GM21723 (cell line): ENCODE measurements around the gene CPLANE1.
A peak's percentile ranks its signal among the peaks of the same experiment; 100 is the strongest.
"Not testable (repeated sequence)": the region's sequence is repeated elsewhere in the genome, so short reads cannot be mapped to it uniquely, and the experiment has no call there.

ENCODE experiments used
- ATAC-seq: cut with Tn5 transposase; IDR thresholded peaks from one replicate; pipeline ENCODE4 v1.9.1; 2021; ENCODE audit warnings: mild to moderate bottlenecking, moderate library complexity; ENCODE audit not compliant: unreplicated experiment

The CPLANE1 gene

DNA sequence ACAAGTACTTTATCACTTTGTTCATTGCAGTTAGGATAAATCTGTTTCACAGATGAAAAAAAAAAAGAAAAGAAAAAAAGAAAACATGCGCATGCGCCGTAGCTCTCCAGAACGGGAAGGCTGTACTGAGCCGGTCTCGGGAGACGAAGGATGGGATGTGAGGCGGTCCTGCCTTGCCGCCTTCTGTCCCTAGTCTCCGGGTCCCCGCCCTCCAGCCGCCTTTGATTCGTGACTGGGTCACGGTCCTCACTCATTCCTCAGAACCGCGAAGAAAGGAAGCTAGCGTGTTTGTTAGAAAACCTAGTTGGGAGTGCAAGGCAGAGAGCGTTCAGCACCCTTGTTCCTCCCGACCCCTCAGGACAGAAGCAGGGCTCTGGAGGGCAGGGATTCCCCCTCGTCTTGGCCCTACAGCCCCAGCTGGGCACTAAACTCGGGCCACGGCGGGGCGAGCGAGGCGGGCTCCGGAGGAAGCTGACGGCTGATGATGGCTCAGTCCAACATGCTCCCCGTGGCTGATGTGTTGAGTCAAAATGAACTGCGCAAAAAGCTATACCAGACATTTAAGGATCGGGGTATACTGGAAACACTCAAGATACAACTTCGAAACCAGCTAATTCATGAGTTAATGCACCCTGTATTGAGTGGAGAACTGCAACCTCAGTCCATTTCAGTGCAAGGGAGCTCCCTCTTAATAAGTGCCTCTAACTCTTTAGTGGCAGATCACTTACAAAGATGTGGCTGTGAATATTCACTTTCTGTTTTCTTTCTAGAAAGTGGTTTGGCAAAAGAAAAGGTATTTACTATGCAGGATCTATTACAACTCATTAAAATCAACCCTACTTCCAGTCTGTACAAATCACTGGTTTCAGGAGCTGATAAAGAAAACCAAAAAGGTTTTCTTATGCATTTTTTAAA is 40.0 kb downstream of the CPLANE1 start:
- ATAC-seq = no peak

GRCh38 chr5:37207802-37208201 is 41.4 kb downstream of the CPLANE1 start:
- no peak for ATAC-seq

GRCh38 chr5:37206736-37207135 is 42.4 kb downstream of the CPLANE1 start:
- ATAC-seq = no peak

DNA sequence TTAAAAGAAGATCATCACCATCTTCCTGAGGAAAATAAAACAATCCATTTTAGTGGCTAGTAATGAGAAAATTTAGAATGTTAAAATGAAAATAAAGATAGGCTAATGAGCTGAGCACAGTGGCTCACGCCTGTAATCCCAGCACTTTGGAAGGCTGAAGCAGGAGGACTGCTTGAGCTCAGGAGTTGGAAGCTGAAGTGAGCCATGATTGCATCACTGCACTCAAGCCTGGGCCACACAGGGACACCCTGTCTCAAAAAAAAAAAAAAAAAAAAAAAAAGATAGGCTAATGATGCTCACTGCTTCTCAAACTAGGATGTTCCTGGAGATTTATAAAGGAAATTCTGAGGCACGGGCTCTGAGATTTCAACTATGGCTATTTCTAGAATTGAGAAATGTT is 50.3 kb downstream of the CPLANE1 start:
- ATAC-seq = no peak

DNA sequence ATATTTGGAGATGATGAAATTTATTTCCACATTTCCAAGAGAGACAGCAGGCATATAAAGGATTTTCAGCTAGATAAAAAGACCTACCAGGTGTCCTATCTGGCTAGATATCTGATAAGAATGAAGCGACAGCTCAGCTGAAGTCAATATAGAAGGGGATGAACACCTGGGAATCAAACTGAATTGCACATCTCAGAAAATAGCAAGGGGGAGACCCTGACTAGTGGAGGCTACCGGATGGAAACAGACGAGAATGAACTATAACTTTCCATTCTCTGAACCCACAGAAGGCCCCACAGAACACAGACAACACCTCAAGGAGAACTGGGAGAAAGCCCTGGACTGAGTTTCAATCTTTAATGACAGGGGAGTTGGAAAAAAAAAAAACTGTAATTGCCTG is 51.1 kb downstream of the CPLANE1 start:
- no peak for ATAC-seq

GRCh38 chr5:37197340-37198050 is 51.7 kb downstream of the CPLANE1 start:
- peak; percentile 89 for ATAC-seq

- ATAC-seq = no peak
Observed at GRCh38 chr5:37190592-37190991, 58.6 kb downstream of the CPLANE1 start.

DNA sequence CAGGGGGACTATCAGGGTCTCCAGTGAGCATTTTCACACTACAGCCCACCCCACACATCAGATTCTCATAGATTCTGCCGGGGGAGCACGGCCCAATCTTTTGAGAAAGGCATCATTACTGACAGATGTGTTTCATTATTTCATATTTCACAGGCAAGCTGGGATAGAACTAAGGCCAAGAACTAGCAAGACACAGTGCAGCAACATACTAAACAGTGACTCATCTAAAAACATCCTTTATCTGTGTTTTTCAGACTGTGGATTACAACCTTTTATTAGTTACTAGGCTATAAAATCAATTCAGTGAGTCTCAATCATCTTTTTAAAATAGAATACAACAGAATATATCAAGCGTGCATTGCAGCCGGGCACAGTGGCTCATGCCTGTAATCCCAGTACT is 59.8 kb downstream of the CPLANE1 start:
- ATAC-seq = no peak

GRCh38 chr5:37187465-37187977 is 61.7 kb downstream of the CPLANE1 start:
- ATAC-seq = no peak

DNA sequence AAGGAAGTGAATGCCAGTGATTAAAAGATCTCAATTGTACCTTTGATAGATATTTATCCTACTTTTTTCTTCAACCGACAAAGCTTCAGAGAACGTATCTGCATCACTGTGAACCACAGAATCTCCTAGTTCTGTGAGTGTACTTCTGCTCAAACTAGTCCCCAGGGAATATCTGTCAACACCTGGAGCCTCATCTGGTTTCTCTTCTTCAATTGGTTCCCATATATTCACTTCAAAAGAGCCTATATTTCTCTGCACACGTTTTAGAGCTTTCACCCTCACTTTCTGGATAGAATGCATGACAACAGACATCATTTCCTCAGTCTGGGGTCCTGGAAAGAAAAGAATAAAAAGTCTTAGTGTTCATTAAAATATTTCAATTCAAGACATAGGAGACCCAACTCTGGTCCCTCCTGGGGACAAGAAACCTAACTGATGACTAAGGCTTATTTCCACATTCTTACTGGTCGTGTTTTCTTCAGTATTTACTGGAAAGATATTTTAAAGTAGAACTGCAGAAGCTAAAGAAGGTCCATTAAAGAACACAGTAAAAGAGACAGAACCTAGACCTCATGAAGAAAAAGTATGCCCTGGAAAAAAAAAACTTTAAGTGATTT is 64.3 kb downstream of the CPLANE1 start:
- ATAC-seq = peak; percentile 88

GRCh38 chr5:37182667-37183066 is 66.5 kb downstream of the CPLANE1 start:
- no peak for ATAC-seq

DNA sequence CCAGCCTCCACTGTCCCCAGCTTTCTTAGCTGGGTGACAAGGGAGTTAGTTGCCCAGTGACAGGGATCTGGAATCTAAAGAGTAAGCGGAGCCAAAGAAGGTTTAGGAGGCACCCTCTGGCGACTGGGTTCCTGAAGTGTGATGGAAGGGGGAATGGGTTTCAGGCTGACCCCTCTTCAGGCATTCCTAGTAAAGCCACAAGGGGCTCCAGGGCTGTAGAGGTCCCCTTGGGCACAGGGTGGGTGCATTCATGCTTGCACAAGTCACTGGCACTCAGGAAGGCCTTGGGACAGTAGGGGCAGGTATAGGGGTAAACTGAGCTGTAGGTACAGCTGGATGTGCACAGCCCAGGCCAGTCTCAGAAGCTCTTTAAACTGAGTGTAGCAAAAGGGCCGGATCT is 74.2 kb downstream of the CPLANE1 start:
- no peak for ATAC-seq

- no peak for ATAC-seq
Observed at GRCh38 chr5:37172957-37173356, 76.2 kb downstream of the CPLANE1 start.

DNA sequence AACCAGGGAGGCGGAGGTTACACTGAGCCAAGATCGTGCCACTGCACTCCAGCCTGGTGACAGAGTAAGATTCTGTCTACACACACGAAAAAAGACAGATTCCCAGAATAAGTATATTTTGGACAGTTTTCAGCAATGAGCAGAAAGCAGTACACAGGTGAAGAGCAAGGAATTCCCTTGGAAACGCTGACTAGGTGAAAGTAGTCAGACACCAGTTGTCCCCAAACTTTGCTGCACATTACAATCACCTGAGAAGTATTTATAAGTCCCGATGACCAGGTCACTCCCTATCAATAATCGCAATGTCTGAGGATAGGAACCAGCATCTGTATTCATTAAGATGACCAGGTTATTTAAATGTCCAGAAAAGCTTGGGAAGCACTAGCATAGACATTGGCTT is 78.3 kb downstream of the CPLANE1 start:
- no peak for ATAC-seq

- ATAC-seq = no peak
Observed at GRCh38 chr5:37166197-37166596, 83.0 kb downstream of the CPLANE1 start.

GRCh38 chr5:37165761-37166160 is 83.4 kb downstream of the CPLANE1 start:
- no peak for ATAC-seq

- no peak for ATAC-seq
Observed at GRCh38 chr5:37153661-37154060, 95.5 kb downstream of the CPLANE1 start.

GRCh38 chr5:37146896-37147295 is 102.3 kb downstream of the CPLANE1 start:
- no peak for ATAC-seq

GRCh38 chr5:37136694-37137093 is 112.5 kb downstream of the CPLANE1 start:
- no peak for ATAC-seq

GRCh38 chr5:37135312-37135711 is 113.9 kb downstream of the CPLANE1 start:
- ATAC-seq = not testable (repeated sequence)

- ATAC-seq = no peak
Observed at GRCh38 chr5:37133939-37134338, 115.2 kb downstream of the CPLANE1 start.
